Skin epidermis (tissue), 12 donors: ENCODE measurements around the gene TTC21A.

Experiments
- H3K27ac ChIP-seq, 21 experiments: fragments of 200-600 bp; sonication (generic) in 11 of 21; one replicate each; pipeline ENCODE4 v1.5.0; 2020; ENCODE audit warnings: mild to moderate bottlenecking in 3 of 21, inconsistent platforms in 2 of 21, moderate library complexity in 2 of 21
- H3K4me3 ChIP-seq, 7 experiments: fragments of 200-600 bp; sonication (generic) in 2 of 7; one replicate each; pipeline ENCODE4 v1.5.0; 2020; ENCODE audit warnings: inconsistent platforms in 2 of 7, mild to moderate bottlenecking in 2 of 7, moderate library complexity in 1 of 7

Gene TTC21A

DNA sequence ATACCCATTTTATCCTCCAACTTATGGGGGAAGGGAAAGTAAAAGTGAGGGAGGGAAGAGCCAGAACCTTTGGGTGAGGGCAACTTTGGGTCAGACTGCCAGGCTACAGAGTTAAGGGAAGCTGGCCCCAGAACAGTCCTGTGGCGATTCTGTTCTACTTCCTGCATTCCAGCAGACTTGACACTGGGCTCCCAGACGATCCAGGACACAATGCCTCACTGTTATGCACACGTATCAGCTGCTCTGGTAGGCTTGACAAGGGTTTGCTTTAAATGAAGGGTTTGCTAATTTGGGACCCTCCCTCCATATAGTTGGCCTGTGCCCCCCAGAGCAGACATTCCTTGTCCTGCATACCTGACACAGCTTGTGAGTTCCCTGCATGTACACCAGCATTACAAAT lies 10.7 kb upstream of the TTC21A start:
- H3K27ac ChIP-seq, result peak overlapping the region in 1 of 21 experiments; percentile 9
- no peak overlapping the region for H3K4me3 ChIP-seq

DNA sequence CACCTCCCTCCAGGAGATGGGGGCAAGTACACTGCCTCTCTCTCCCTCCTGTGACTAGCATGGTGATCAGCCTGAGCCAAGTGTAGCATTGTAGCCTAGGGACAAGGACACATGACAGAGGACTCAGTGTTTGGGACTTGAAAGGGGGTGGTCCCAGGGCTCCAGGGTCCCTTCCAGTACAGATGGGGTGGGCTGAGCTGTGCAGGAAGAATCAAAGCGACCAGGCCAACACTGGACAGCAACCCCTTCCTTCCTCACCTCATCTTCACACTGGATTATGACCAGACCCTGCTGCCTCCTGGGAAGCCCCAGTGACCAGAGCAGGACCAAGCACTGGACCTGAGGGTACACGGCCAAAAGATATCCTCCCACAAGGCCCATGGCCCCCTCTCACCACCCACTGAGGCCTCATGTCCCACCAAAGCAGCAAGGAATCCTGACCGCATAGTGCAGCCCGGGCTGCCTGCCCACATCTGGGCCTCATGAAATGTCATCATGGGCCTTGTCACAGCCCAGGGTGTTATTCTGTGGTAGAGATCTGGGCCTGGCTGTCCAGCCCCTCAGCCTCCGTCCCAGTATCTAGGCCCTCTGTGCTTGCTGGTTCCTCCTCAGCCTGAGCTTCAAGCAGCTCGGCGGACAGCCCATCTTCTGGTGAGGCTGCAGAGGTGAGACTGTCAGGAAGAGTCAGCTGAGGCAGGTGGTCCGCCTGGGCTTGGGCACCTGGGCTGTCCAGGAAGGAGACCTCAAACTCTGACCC lies 9.6 kb upstream of the TTC21A start:
- H3K4me3 ChIP-seq, result no peak overlapping the region
- peak overlapping the region in 1 of 21 experiments; percentile 20 for H3K27ac ChIP-seq

DNA sequence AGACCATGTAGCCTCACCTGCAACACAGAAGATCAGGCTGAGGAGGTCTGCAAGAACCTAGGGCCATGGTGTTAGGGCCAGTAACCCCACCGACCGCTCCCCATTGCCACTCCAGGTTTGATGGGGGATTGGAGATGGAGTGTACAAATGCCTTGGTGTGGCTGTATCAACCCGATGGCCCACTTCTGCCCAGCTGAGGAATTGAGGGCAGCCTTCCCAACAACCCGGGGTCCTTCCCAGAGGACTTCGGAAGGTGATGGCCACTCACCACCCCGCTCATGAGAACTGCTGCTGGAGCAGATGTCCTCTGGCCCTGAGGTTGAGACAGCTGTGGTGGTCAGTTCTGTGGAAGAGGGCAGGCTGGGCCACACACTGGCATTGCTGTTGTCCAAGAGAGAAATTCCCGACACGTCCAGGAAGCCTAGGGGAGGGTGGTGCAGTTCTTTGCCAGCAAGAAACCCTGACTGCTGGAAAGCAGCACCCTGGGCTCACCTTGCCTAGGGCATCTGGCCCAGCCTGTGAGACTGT lies 8.9 kb upstream of the TTC21A start:
- no peak overlapping the region for H3K4me3 ChIP-seq
- no peak overlapping the region for H3K27ac ChIP-seq

DNA sequence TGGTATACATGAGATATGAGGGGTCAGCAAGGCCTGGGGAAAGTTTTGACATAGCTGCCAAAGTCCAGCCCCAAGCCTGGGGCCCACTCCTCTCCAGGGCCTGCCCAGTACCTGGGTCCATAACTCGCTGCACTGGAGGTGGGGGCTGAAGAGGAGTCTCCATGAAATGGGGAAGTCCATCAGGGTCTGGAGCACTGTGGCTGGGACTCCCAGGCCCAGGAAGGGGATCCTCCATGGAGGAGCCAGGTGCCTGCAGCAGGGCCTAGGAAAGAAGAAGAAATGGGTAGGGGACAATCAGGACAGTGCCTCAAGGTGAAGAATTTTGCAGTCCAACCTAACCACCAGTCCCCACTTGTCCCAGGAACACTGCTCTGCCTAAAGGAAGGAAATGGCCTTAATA lies 8.2 kb upstream of the TTC21A start:
- H3K27ac ChIP-seq, result no peak overlapping the region
- H3K4me3 ChIP-seq, result no peak overlapping the region

- Histone ChIP-seq H3K4me3 (no peak overlapping the region), H3K27ac (no peak overlapping the region)
Measured at GRCh38 chr3:39099738-39100499, 7.6 kb upstream of the TTC21A start.

DNA sequence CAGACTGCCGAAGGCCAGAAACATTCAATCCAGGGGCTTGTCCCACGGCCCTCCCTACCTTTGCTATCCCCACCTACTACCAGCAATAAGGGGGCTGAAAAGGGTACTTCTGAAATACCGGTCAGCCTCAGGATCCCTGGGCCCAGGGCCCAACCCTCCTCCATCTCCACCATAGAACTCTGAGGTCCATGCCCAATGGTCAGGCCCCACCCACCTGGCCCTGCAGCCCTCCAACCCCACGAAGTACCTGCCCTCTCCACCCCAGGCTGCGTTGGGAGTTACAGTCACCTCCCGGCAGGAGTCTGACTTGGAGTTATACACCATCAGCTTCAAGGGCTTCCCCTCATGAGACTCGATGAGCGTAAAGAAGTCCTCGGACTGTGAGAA lies 7.0 kb upstream of the TTC21A start:
- H3K4me3 ChIP-seq, result no peak overlapping the region
- no peak overlapping the region for H3K27ac ChIP-seq

DNA sequence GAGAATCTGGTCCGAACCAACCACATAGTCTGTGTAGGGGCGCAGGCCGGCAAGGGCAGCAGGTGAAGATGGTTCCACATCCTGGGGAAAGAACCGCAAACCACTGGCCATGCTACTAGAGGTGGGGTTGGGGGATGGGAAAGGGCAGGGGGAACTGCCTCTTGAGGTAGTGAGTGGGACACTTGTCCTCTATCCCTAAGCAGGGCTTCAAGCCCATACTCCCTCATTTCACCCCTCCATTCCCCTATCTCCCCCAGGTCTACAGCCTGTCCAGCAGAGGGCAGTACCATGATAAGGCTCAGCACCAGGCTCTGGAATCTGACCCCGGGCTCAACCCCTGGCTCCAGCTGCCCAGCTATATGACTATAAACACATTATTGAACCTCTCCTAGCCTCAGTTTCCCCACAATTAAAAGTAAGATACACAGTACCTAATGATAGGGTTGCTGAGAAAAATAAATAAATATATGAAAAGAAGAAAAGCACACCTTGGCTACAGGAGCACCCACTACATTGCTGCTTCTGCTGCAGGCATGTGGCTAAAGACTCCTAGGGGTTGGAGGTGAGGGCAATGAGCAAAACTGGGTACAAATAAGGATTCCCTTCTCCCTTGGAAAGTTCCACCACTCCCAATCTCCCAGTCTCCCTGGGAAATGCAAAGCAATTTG lies 6.3 kb upstream of the TTC21A start:
- Histone ChIP-seq H3K27ac (no peak overlapping the region), H3K4me3 (no peak overlapping the region)

GRCh38 chr3:39102504-39103323 lies 4.8 kb upstream of the TTC21A start:
- Histone ChIP-seq H3K4me3 (no peak overlapping the region), H3K27ac (peak overlapping the region in 9 of 21 experiments; percentile 2 to 47 (median 34))

GRCh38 chr3:39103324-39103693 lies 4.2 kb upstream of the TTC21A start:
- H3K4me3 ChIP-seq, result no peak overlapping the region
- H3K27ac ChIP-seq, result peak overlapping the region in 9 of 21 experiments; percentile 2 to 47 (median 24)

GRCh38 chr3:39103791-39104552 lies 3.5 kb upstream of the TTC21A start:
- Histone ChIP-seq H3K27ac (peak overlapping the region in 8 of 21 experiments; percentile 2 to 47 (median 16)), H3K4me3 (no peak overlapping the region)

- peak overlapping the region in 1 of 21 experiments; percentile 32 for H3K27ac ChIP-seq
Measured at GRCh38 chr3:39104961-39105686, 2.4 kb upstream of the TTC21A start.

GRCh38 chr3:39105687-39106063 lies 1.8 kb upstream of the TTC21A start:
- Histone ChIP-seq H3K4me3 (no peak overlapping the region), H3K27ac (peak overlapping the region in 4 of 21 experiments; percentile 32 to 99 (median 96))

More at GRCh38 chr3:39104961-39105686, 2.4 kb upstream of the TTC21A start:
- no peak overlapping the region for H3K4me3 ChIP-seq

GRCh38 chr3:39106281-39106811 lies 1.1 kb upstream of the TTC21A start:
- peak overlapping the region; percentile 66 to 98 (median 84) for H3K4me3 ChIP-seq
- peak overlapping the region; percentile 77 to 99 (median 95) for H3K27ac ChIP-seq

DNA sequence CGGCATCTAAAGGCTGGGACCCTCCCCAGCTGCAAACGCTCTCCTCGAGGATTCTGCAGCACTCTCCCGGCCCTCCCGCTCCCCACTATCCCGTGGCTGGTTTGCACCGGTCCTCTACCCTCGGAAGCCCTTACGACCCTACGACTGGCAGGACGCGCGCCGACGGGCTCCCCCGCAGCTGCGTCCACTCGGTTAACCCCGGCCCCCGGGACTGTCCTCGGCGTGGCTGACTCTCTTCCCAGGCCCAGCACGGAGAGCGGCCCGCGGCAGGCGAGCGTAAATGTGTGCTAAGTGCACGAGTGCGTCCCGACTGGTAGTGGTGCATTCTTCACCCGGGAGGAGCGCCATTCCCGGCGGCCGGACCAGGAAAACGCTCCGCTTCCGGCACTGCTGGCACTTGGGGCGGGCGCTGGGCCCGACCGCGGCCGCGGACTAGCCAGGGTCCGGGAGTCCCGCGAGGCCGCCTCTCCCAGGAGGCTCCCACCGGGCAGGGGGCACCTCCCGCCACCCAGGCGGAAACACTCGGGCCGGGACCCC lies 561 bp upstream of the TTC21A start:
- H3K4me3 ChIP-seq, result peak overlapping the region; percentile 66 to 98 (median 84)
- H3K27ac ChIP-seq, result peak overlapping the region; percentile 77 to 99 (median 95)

DNA sequence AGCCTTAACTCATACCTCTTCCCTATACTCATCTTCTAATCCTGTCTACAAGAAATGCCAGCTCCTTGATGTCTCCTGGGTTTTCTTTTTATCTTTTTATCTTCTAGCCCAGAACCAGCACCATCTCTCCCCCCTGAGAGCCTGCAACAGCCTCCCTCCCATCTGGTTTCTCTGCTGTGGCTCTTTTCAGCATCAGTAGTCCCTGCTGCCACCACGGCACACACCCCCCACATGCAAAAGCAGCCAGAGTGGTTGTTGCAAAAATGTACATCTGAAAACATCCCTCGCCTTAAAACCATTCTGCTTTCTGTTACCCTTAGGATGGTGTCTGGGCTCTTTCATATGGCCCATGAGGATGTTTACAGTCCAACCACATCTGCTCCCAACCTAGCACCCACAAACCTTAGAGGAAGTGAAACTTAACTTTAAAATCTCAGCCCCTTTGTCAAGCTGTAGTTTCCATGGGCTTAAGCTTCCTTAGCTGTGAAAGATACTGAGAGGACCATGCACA lies 775 bp downstream of the TTC21A start:
- H3K27ac ChIP-seq, result peak overlapping the region in 18 of 21 experiments; percentile 85 to 99 (median 95)
- H3K4me3 ChIP-seq, result peak overlapping the region; percentile 66 to 98 (median 84)

- Histone ChIP-seq H3K4me3 (no peak overlapping the region), H3K27ac (peak overlapping the region in 1 of 21 experiments; percentile 67)
Measured at GRCh38 chr3:39109086-39109485, 1.6 kb downstream of the TTC21A start.

DNA sequence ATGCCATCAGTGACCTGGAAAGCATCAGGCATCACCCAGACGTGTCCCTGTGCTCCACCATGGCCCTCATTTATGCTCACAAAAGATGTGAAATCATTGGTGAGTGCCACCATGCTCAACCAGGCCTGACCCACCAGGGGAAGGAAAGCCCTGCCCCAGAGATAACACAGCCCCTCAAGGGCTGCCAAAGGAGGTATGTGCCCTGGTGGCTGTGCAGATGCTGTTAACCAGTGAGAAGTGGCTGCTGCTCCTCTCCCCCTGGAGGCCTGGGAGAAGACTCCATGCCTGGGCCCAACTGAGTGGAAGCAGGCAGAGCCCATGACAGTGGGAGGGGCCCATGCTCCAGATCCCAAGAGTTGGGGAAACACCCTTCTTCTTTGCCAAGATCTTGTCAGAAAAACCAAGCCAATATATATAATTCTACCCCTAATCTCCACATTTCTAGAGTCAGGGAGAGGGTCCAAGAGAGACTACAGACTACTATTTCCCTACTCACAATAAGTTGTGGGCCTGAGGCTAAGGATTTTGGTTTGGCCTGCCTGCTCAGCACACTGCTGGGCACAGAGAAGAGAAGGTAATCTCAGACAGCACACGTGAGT lies 2.7 kb downstream of the TTC21A start:
- H3K27ac ChIP-seq, result no peak overlapping the region
- no peak overlapping the region for H3K4me3 ChIP-seq
